Gastrocnemius medialis (tissue), 4 donors: ENCODE results near the gene LTBP1.

Experiments
- CTCF ChIP-seq, 5 experiments: fragments of 450-650 bp in 3 of 5; fragments of 200-600 bp in 2 of 5; sonication (generic) in 2 of 5; IDR thresholded peaks in 4 of 5; conservative IDR thresholded peaks in 1 of 5; 1 replicate in 4 of 5; 2 replicates in 1 of 5; pipeline ENCODE4 v1.5.1; 2016 to 2019; ENCODE audit warnings: antibody characterized with exemption in 5 of 5, mild to moderate bottlenecking in 3 of 5, moderate library complexity in 3 of 5
- POLR2A ChIP-seq, 2 donors: fragments of 450-650 bp; IDR thresholded peaks; one replicate each; pipeline ENCODE4 v1.6.1; 2017; ENCODE audit warnings: antibody characterized with exemption in 2 of 2, mild to moderate bottlenecking in 2 of 2, moderate library complexity in 2 of 2

GRCh38 chr2:33278245-33278943 is 331.6 kb downstream of the LTBP1 start:
- TF ChIP-seq CTCF (IDR thresholded peaks at IDR 0.05 in 4 of 5, conservative IDR thresholded peaks at IDR 0.05 in 1 of 5) = no peak
- TF ChIP-seq POLR2A (IDR thresholded peaks at IDR 0.05) = no peak
